ENCODE data around the gene RAB1B.

The RAB1B gene

DNA sequence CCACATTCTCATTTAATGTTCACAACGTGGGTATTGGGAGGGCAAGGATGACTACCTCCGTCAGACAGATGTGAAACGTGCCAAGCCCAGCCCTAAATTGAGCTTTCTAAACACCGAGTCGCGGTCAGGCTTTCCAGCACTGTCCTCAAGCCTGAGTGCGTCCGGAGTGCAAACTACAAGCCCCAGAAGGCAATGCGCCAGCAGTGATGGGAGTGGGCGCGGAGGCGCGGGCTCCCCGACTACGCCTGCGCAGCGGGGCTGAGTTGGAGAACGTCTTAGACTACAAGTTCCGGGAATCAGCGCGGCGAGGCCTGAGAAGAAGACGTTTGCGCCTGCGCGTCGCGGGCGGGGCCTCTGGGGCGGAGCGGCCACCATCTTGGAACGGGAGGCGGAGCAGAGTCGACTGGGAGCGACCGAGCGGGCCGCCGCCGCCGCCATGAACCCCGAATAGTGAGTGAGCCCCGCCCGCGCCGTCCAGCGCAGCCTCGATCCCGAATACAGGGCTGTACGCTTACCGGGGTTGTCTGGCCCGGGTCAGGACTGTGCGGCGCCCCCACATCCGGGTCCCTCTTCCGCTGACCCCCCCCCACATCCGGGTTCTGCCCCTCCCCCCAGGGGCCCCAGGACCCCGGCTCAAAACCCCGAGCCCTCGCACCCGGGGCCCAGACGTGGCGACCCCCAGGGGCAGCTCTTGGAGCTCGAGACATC is at the start of gene RAB1B:
Gene RAB1B, plus strand, starts transcription at position 396 of the 708 bp plus-strand sequence. Its CDS starts 41 bp downstream, at position 437.
- DNase-seq (ENCODE audit: low read depth), result peak; percentile 92

DNA sequence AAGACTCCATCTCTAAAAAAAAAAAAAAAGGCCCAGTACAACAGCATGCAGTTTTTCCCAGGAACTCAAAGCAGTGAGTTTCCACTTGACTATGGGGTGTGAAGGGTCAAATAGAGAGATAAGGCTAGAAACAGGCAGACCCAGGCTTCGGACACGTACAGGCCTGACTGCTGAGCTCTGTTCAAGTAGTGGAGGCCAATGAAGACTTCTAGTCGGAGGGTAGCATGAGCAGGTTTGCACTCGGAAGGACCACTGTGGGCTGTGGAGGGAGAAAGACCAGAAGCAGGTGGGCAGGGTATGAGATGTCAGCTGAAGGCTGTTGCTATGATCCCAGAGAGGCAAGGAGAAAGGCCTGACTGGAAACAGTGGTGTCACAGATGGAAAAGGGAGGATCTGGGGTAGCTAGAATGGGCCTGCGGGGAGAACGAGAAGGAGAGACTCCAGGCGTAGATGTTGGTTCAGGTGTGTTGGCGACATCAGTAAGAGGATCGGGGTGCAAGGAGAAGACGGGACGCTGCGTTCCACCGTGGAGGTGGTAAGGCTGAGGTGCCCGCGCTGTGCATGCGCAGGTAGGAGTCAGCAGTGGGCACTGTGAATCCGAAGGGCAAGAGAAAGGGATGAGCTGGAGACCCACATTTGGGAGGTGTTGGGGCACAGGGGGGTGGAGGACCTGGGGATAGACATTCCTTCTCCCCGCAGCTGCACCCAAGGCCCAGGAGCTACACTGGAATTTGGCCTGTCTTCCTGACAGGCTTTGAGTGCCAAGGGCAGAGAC is 49.4 kb upstream of the RAB1B start:
- DNase-seq (ENCODE audit: low read depth), result no peak

DNA sequence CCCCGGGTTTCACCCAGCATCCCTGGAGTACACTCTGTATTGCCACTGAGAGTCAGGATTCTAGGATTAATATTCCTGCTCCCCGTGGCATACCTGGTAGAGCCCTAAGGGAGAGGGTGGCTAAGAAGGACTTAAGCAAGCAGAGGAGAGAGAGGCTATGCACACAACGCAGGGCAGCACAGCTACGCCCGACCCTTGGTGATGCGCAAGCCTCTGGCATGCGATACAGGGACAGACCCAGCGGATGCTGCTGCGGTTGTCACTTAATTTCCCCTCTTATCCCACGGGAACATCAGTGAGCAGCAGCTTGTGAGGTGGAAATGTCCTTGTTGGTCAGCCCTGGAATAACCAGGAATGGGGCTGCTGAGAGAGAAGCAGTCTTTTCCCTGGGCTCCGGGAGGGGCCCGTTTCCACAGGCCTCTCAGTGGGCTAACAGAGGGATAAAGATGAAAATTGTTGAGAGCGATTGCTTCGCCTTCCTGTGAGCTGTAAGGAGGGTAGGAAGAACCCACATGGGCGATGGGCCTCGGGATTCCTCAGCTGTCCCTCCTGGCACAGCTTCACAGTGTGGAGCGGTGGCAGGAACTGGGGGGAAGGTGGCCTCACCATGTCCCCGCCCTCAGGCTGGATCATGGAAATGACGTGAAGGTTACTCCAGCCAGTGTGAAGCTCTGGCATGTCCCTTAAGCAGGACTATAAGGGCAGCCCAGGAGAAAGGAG is 48.4 kb upstream of the RAB1B start:
- DNase-seq (ENCODE audit: low read depth), result no peak

DNA sequence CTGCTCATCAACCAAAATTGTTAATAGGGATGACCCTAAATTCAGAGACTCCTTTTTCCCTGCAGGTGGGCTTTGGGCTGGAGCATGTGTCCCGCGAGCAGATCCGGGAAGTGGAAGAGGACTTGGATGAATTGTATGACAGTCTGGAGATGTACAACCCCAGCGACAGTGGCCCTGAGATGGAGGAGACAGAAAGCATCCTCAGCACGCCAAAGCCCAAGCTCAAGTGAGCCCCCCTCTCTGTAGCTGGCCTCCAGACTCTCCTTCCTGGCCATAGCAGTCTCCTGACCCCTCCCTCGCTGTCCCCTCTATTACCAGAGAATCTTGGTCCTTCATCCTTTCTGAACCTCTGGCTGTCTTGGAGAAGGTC is 47.9 kb upstream of the RAB1B start:
- no peak for DNase-seq (ENCODE audit: low read depth)

DNA sequence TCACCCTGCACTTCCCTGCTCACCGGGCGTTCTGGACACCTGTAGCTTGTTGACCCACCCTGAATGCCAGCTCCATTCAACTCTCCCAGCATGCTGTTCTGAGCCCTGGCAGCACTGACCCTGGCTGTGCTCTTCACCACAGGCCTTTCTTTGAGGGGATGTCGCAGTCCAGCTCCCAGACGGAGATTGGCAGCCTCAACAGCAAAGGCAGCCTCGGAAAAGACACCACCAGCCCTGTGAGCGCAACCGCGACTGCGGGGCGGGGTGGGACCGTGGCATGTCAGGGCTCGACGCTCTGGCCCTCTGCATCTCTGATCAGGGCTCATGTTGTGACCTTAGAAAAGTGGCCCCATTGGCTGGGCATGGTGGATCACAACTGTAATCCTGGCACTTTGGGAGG is 47.4 kb upstream of the RAB1B start:
- no peak for DNase-seq (ENCODE audit: low read depth)

DNA sequence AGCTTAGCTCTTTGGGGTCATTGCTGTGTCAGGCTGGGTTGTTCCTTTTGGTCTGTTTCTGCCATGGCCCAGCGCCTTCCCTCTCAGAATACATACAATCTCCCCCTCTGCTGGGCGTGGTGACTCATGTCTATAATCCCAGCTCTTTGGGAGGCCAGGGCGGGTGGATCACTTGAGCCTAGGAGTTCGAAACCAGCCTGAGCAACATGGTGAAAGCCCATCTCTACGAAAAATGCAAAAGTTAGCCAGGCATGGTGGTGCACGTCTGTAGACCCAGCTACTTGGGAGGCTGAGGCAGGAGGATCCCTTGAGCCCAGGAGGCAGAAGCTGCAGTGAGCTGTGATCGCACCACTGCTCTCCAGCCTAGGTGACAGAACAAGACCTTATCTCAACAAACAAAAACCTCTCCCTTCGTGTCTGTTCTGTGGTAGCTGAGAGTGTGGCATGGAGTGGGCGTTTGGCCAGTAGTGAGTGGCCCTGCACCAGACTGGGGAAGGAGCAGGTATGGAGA is 46.7 kb upstream of the RAB1B start:
- DNase-seq (ENCODE audit: low read depth), result no peak

DNA sequence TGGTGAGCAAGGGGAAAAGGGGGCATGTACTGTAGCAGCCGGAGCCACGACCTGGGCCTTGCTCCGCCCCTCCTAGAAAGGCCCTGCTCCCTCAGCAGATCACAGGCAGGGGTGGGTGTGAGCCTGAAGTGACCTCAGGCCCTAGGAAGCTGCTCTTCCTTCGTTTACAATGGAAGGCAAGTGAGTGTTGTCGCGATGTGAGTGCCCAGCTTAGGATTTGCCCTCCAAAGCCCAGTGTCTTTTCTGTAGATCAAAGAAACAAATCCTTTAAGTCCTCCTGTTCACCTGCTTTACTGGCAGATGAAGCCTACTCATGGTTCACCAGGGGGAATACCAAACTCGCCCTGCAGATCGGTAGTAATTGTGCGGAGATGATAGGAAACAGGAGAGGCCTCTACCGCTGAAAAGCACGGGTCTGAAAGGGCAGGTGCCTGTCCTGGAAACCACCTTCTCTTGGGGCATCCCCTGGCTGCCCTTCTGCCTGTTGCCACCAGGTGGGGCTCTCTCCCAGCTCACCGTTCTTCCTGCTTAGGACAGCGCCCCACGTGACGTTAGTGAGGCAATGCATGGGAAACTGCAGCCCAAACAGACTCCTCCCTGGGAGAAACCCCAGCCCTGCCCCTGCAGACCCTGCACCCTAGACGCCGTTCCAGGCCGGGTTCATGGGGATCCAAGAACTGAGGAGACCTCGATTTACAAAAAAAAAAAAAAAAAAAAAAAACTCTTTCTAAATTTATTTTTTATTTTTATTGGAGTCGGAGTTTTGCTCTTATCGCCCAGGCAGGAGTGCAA is 45.9 kb upstream of the RAB1B start:
- peak; percentile 27 for DNase-seq (ENCODE audit: low read depth)

DNA sequence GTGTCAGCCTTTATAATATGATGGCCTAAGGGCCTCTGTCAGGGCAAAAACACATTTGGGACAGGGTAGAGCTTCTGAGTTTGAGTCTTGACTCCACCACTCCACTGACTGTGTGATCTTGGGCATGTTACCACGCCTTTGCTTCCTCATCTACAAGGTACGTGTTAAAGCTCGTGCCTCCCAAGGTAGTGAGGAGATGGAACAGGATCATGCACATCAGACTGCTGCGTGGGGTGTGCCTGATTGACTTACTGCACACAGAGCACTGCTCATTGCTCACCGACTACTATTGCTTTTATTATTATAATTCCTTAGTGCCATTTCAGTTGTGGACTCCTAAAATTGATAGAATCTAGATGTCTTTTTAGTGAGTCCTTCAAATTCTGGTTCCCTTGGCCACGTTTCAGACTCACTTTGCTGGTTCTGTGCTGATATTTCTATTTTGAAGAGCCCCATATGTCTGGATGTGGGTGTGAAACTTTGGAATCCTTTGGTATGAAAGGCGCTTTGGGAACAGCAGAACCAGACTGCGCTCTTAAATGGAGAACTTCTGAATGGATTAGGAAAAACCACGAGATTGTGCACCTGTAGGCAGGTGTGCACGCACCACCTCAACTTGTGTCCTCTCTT is 44.1 kb upstream of the RAB1B start:
- no peak for DNase-seq (ENCODE audit: low read depth)

DNA sequence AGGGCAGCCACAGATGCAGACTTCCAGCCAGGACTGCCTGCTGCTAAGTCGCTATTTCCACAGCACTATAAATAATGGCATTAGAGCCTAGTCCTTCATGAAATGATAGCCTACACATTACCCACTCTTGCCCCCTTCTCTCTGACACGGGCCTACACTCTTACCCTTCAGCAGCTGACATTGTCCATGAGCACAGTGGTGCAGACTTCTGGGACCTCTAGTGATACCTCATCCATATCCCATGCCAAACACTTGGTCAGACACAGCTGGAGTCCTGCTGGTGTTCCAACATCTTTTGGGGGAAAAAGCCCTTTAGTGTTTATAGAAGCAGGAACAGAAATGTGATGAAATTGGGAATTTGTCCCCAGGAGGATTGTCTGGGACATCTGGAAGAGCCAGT is 43.4 kb upstream of the RAB1B start:
- no peak for DNase-seq (ENCODE audit: low read depth)

DNA sequence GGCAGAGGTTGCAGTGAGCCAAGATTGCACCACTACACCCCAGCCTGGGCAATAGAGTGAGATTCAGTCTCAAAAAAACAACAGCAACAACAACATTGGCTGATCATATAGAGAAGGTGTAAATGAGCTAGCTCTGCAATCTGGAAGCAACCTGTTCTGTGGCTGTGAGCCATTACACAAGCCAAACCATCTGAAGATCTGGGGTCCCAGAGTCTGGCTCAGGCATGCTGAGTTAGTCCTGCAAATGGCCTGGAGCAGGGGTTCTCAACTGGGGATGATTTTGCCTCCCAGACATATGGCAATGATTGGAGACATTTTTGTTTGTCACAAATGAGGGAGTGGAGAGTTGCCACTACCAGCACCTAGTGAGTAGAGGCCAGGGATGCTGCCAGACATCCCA is 42.3 kb upstream of the RAB1B start:
- no peak for DNase-seq (ENCODE audit: low read depth)

DNA sequence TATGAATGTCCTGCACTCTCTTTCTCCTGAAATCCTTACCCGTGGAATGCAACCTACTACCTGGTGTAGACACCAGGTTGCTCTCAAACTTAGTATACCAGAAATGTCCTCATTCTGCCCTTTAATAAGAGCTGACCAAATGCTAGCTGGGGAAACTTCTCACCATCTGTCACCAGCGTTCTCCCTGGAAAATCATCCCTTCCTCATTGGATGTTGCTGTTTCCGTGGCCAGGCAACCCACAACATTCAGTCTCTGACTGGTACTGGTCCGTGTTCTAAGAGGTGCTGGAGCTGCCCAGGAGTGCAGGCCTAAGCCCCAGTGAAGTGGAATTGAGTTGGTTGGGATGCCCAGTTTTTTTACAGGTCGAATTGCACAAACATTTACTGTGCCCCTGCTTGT is 40.7 kb upstream of the RAB1B start:
- no peak for DNase-seq (ENCODE audit: low read depth)

DNA sequence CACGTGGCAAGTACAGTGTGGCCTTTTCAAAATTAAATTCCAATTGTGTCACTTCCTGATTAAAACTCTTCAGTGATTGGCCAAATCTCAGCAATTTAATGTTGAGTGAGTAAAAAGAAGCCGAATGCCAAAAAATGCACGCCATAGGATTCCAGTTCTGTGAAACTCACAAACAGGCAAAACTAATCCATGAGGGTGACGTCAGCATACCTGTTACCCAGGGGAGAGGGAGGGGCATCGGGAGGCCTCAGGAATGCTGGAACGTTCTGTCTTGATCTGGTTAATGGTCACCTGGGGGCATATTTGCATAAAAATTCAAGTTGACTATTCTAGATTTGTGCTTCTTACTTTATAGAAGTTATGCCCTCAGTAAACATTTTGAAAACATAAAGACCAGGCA is 39.9 kb upstream of the RAB1B start:
- DNase-seq (ENCODE audit: low read depth), result no peak

DNA sequence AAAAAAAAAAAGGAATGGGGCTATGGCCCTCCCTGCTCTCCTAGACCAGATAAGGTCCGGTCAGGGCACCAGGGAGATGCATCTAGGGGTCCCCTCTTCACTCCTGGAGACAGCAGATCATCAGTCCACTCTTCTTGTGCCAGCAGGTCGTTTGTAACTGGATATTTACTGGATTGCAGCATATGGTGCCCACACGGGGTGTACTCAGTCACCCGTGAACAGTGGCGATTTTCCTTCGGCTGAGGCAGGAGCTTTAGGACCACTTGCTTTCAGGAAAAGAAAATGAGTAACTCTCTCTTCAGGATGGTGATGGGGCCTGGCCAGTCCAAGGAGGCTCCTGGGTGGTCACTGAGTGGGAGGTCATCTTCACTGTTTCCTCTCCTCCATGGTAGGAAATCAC is 38.3 kb upstream of the RAB1B start:
- DNase-seq (ENCODE audit: low read depth), result no peak

DNA sequence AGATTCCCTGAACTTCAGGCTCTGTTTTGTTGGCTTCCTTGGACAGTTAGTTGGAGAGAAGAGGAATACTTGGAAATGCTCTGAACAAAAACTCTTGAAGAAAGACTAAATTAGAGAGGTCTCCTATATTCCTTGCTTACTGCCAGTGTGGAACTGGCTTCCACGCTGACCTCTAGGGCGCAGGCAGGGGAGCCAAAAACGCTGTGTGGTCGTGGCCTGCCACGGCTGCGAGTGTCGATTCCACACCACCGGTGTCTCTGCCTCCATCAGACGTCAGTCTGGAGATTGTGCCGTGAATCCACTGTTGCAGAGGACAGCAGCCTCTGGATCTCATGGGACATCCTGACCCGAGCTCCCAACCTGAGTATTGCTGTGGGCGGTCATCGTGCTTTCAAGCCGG is 37.5 kb upstream of the RAB1B start:
- no peak for DNase-seq (ENCODE audit: low read depth)

DNA sequence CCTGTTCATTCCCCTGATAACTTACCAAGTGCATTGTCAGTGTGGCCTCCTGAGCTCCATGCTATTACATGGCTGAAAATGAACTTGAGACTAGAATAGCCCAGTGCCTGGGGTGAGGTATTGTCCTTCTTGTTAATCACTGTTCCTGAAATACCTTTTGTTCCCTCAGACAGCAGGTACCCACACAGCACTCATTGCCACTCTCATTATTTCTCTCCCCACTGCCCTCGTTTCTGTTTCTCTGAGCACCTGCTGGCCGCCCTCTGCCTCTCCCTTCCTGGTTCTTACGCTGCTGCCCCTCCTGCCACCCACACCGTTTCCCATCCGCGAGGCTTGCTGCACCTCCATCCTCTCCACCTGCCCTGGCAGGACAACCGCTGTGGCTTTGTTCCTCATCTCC is 36.9 kb upstream of the RAB1B start:
- no peak for DNase-seq (ENCODE audit: low read depth)

DNA sequence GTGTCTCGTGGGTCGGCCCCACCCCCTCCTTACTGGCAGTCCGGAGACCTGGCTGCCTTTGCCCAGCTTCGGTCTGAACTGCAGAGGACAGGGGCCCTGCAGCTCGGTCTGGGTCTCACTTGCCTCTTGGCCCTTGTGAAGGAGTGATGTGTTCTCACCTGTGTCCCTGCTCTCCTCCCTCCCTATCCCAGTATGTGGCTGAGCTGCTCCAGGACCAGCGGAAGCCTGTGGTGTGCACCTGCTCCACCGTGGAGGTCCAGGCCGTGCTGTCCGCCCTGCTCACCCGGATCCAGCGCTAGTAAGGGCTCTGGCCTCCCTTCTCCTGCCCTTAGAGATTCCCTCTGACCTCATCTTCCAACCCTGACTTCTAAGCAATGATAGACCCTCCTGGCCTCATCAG is 35.7 kb upstream of the RAB1B start:
- no peak for DNase-seq (ENCODE audit: low read depth)

DNA sequence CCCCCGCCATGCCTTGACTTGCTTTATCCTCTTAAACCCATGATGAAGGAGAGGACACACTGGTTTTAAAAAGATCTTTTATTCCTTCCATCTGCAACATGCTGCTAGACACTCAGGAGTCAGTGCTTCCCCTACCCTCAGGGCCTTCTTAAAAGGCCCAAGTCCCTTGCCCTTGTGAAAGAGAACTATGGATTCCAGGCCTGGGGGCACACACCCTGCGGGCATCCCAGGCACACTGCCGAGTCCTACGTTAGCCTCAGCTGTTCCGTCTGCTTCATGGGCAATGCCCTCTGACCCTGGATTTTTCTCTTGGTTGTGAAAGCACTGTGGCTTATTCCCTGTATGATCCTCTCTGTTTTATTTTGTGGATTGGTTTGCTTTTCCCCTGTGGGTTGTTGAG is 35.1 kb upstream of the RAB1B start:
- DNase-seq (ENCODE audit: low read depth), result no peak

DNA sequence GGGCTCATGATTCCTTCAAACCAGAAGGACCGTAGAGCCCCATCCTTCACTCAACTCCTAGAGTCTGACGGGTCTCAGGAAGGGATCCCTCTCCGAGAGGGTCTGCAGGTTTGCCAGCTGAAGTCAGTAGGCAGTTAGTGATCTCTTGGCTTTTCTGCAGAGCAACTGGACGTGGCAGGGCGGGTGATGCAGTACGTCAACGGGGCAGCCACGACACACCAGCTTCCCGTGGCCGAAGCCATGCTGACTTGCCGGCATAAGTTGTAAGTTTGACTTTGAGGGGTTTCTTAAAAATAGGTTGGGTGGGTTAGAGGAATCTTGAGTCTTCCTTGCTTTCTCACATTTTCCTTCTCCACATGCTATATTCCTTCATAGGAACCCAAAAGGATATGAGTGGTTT is 33.3 kb upstream of the RAB1B start:
- no peak for DNase-seq (ENCODE audit: low read depth)

DNA sequence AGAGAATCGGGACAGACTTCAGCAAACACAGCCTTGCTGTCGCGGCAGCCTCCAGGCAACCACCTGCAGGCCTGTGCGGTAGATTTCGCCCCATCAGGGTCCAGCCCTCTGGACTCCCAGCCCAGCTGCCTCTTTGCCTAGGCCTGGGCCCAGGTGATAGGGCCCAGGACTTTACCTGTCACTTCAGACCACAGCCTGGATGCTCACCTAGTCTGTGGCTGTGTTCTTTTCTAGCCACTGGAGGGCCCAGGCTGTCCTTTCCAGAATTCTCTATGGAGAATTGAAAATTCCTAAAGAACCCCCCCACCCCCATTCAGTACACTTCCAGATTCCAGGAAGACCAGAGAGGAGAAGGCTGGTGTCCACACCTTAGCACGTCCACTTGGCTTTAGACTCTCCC is 30.6 kb upstream of the RAB1B start:
- no peak for DNase-seq (ENCODE audit: low read depth)

DNA sequence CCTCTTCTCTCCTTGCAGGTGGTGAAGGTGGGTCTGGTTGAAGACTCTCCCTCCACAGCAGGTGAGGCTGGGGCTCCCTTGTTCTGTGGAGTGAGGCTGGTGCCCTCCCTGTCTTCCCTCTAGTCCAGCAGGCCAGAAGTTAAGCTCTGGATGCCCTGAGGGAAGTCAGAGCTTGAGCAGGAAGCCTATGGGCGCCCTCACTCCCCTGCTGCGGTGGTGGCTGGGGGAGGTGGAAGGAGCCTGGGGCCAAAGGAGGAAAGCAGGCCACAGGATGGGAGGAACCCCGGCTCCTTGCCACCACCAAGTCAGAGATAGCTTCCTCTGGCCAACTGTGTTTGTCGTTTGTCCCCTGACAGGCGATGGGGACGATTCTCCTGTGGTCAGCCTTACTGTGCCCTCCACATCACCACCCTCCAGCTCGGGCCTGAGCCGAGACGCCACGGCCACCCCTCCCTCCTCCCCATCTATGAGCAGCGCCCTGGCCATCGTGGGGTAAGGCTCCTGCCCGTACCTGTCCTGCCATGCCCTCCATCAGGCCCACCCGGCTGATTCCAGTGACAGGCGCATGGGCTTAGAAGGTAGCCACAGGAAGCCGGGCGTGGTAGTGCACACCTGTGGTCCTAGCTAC is 29.5 kb upstream of the RAB1B start:
- no peak for DNase-seq (ENCODE audit: low read depth)

DNA sequence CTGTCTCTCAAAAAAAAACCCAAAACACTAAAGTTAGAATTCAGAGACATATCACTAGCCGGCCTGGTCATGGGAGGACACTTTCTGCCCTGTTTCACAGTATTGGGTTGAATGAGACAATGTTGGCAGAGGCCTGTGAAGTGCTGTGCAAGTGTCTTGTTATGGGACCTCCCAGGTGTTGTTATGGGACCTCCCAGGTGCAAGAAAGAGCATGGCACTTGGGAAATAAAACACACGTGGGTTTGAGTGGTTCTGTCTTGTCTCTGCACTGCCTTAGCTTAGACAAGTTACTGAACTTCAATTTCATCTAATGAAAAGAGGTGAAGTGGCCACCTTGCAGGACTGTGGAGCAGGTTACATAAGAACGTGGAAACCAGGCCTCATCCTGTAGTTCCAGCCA is 28.9 kb upstream of the RAB1B start:
- DNase-seq (ENCODE audit: low read depth), result no peak

All from GM04503 (cell line).